Measurements from ENCODE around the gene DNAH6. TPM values are rescaled to one million over a fixed set of nuclear protein-coding genes. Genes with fewer than 3 reads are reported as not detected.
A peak's percentile ranks its signal among the peaks of the same experiment; 100 is the strongest.

The DNAH6 gene
- total RNA-seq, 4 donors from 2014 or later: 0.06 to 0.38 (median 0.13) TPM; not detected in 1

- H3K27me3 ChIP-seq: no peaks in the 10 kb centered on the region
- no peak for TF ChIP-seq POLR2A (IDR thresholded peaks at IDR 0.05)
- TF ChIP-seq, protein P1, sequence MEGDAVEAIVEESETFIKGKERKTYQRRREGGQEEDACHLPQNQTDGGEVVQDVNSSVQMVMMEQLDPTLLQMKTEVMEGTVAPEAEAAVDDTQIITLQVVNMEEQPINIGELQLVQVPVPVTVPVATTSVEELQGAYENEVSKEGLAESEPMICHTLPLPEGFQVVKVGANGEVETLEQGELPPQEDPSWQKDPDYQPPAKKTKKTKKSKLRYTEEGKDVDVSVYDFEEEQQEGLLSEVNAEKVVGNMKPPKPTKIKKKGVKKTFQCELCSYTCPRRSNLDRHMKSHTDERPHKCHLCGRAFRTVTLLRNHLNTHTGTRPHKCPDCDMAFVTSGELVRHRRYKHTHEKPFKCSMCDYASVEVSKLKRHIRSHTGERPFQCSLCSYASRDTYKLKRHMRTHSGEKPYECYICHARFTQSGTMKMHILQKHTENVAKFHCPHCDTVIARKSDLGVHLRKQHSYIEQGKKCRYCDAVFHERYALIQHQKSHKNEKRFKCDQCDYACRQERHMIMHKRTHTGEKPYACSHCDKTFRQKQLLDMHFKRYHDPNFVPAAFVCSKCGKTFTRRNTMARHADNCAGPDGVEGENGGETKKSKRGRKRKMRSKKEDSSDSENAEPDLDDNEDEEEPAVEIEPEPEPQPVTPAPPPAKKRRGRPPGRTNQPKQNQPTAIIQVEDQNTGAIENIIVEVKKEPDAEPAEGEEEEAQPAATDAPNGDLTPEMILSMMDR (IDR thresholded peaks at IDR 0.05): no peak
- WGBS, 2 donors: 80 to 88% methylated on average over 2 of the region's 2 CpGs
- no peaks in the 10 kb centered on the region for H3K4me1 ChIP-seq
- H3K27ac ChIP-seq: no peak overlapping the region
- H3K4me3 ChIP-seq: no peak overlapping the region
- intact Hi-C loops (cut with DNase I): no loop called here
- no peaks in the 10 kb centered on the region for H3K36me3 ChIP-seq
- no peaks in the 10 kb centered on the region for H3K9me3 ChIP-seq
- DNase-seq: no peak
Measured at GRCh38 chr2:84829693-84830092, 313.4 kb downstream of the DNAH6 start.

GRCh38 chr2:84830095-84830494 lies 313.8 kb downstream of the DNAH6 start:
- Histone ChIP-seq H3K27me3 (no peaks in the 10 kb centered on the region), H3K4me3 (no peak overlapping the region), H3K27ac (no peak overlapping the region), H3K36me3 (no peaks in the 10 kb centered on the region), H3K9me3 (peaks cover 0 to under 1% (median 0%) of the 10 kb centered on the region in 3 donors), H3K4me1 (no peaks in the 10 kb centered on the region)
- 62 to 64% methylated on average over 9 to 11 of the region's 11 CpGs for WGBS, 2 donors
- no peak for DNase-seq
- intact Hi-C loops (cut with DNase I): no loop called here
- no peak for TF ChIP-seq POLR2A (IDR thresholded peaks at IDR 0.05)
- TF ChIP-seq, protein P1 (IDR thresholded peaks at IDR 0.05): no peak

GRCh38 chr2:84830758-84831500 lies 314.6 kb downstream of the DNAH6 start:
- peaks cover 0 to 8% (median 0%) of the 10 kb centered on the region in 3 donors for H3K9me3 ChIP-seq
- H3K4me1 ChIP-seq: no peaks in the 10 kb centered on the region
- H3K27me3 ChIP-seq: no peaks in the 10 kb centered on the region
- TF ChIP-seq, protein P1 (IDR thresholded peaks at IDR 0.05): no peak
- TF ChIP-seq POLR2A (IDR thresholded peaks at IDR 0.05): no peak
- no peak overlapping the region for H3K27ac ChIP-seq
- no peak for DNase-seq
- intact Hi-C loops (cut with DNase I): no loop called here
- no peaks in the 10 kb centered on the region for H3K36me3 ChIP-seq
- no peak overlapping the region for H3K4me3 ChIP-seq
- WGBS, 2 donors: 81 to 87% methylated on average over 10 of the region's 10 CpGs

GRCh38 chr2:84832772-84833461 lies 316.6 kb downstream of the DNAH6 start:
- no peak for TF ChIP-seq POLR2A (IDR thresholded peaks at IDR 0.05)
- TF ChIP-seq, protein P1 (IDR thresholded peaks at IDR 0.05): no peak
- no peaks in the 10 kb centered on the region for H3K27me3 ChIP-seq
- H3K36me3 ChIP-seq: no peaks in the 10 kb centered on the region
- no peaks in the 10 kb centered on the region for H3K4me1 ChIP-seq
- peak overlapping the region in 2 of 4 donors; percentile 18 to 44 for H3K27ac ChIP-seq
- WGBS, 2 donors: 43 to 55% methylated on average over 5 of the region's 5 CpGs
- no peak for DNase-seq
- peaks cover 0 to 8% (median 0%) of the 10 kb centered on the region in 3 donors for H3K9me3 ChIP-seq
- no peak overlapping the region for H3K4me3 ChIP-seq
- intact Hi-C loops (cut with DNase I): no loop called here

DNA sequence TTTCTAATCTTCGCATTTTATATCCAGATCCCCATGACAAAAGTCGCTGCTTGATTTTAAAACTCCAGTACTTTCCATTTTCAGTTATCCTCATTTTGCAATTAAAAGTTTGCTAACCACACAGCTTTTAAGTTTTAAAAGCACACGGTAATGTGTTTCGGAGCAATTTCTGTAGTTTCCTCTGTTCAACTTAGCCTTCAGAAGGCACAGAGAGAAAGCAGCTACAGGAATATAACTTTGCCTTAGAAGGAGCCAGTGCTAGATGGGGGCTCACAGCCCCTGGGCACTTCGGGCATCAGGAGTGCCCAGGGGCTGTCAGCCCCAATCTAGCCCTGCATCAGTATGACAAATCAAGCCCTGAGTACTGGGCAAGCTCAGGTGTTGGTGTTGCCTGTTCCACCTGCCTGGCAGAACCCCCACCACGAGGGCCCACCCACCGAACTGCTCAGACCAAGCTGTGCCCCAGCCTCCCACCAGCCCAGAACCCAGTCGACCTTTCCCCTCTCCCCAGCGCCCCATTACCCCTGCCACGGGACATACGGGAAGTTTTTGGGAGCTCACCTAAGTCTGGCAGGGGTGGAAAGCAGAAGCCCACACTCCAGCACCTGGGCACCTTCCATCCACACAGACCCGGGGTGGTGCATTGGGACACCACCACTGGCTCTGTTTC lies 317.3 kb downstream of the DNAH6 start:
- intact Hi-C loops (cut with DNase I): no loop called here
- 67 to 81% methylated on average over 4 to 7 of the region's 12 CpGs for WGBS, 2 donors
- Histone ChIP-seq H3K27me3 (no peaks in the 10 kb centered on the region), H3K4me3 (no peak overlapping the region), H3K9me3 (peaks cover 0 to 8% (median 0%) of the 10 kb centered on the region in 3 donors), H3K4me1 (no peaks in the 10 kb centered on the region), H3K36me3 (no peaks in the 10 kb centered on the region), H3K27ac (peak overlapping the region in 2 of 4 donors; percentile 12 to 33)
- DNase-seq: no peak
- TF ChIP-seq, protein P1 (IDR thresholded peaks at IDR 0.05): no peak
- TF ChIP-seq POLR2A (IDR thresholded peaks at IDR 0.05): no peak

Measured in esophagus squamous epithelium (tissue), 5 donors.